Measurements from ENCODE around the gene MET. TPM values are rescaled to one million over a fixed set of nuclear protein-coding genes. Genes with fewer than 3 reads are reported as not detected.

Gene MET
- total RNA-seq, 1 donor from 2014 or later: 34.2 TPM

DNA sequence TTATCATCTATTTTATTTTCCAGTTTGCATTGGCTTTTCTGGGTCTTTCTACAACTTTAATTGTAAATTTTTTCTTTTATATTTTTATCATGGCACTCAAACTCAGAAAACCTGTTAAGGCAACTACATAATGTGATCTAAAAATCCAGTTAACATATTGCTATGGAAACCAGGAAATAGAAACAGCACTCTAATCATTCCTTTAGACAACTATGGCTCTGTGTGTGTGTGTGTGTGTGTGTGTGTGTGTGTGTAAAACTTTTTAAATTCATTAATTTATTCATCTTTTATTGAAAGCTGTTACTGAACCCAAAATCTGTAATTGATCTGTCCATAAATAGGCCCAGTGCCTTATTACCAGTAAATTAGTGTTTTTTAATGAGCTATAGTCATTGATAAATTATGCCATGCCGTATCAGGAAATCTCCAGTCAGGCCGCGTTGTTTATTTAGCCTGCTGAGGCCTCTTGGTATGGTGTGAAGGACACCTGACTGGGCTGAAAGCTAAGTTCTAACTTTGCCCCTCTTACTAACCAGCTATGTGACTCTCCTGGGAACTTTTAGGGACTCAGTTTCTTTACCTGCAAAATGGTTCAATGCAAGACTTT, 1.5 kb upstream of the MET start:
- Mint-ChIP-seq H3K27me3 (peaks cover 37% of the 10 kb centered on the region), H3K4me3 (peak overlapping the region; percentile 92), H3K9me3 (no peaks in the 10 kb centered on the region), H3K27ac (no peak overlapping the region), H3K4me1 (ENCODE audit: unreplicated experiment) (peaks cover 23% of the 10 kb centered on the region), H3K36me3 (no peaks in the 10 kb centered on the region)
- DNase-seq (ENCODE audit: extremely low spot score, unreplicated experiment): no peak
- TF ChIP-seq, protein P1, sequence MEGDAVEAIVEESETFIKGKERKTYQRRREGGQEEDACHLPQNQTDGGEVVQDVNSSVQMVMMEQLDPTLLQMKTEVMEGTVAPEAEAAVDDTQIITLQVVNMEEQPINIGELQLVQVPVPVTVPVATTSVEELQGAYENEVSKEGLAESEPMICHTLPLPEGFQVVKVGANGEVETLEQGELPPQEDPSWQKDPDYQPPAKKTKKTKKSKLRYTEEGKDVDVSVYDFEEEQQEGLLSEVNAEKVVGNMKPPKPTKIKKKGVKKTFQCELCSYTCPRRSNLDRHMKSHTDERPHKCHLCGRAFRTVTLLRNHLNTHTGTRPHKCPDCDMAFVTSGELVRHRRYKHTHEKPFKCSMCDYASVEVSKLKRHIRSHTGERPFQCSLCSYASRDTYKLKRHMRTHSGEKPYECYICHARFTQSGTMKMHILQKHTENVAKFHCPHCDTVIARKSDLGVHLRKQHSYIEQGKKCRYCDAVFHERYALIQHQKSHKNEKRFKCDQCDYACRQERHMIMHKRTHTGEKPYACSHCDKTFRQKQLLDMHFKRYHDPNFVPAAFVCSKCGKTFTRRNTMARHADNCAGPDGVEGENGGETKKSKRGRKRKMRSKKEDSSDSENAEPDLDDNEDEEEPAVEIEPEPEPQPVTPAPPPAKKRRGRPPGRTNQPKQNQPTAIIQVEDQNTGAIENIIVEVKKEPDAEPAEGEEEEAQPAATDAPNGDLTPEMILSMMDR (conservative IDR thresholded peaks at IDR 0.05): no peak

DNA sequence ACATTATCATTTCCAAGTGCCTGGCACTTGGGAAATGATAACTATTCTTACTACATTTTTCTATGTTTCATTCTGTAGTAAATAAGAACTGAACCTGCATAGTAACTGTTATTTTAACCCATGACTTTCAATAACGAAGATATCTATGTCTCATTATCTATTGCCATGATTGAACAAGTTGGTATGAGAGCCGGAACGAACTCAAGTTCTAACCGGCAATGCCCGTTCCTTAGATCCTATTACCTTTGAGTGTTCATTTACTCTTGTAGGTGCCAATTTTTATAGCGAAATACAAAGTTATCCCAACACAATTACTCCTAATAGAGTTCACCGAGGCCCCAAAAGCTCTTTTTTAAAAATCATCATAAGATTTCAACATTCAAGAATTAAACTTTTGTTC, 885 bp upstream of the MET start:
- peaks cover 37% of the 10 kb centered on the region for H3K27me3 Mint-ChIP-seq

DNA sequence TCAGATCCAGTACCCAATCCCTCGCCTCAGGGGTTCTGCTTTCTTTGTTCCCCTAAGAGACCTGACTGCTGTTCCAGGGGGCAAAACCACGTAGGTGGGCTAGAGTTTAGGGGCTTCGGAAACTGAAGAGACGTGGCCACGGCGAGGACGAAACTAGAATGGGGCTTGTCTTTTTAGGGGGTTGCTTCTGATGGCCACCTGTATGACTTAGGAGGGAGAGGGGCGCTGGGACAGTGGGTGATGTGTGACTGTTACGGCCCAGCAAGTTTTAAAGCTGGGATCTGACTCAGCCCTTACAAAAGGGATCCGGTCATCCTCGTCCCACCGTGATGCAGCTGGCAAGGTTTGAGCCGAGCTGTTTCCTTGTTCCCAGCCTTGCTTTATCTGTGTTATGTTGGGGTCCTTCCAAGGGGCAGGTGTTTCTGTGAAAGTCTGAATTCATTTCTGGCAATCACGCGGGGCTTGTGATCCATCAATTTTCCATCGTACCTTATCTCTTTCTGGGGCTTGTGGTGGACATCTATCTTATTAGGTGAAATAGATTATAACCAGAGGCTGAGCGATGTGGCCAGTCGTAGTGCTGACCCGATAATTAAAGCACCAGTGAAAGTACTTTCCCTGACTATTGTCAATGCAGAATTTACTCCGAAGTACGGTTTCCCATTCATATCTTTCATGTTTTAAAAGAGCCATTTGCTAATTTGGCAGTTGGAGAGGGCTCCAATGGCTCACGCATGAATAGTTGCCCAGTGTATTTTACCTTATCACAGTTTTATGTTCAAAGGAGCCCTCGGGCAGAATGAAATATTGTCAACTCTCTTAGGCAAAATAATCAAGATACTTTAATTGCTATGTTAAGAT, 830 bp downstream of the MET start:
- Mint-ChIP-seq H3K27ac (peak overlapping the region; percentile 78), H3K9me3 (no peaks in the 10 kb centered on the region), H3K27me3 (peaks cover 37% of the 10 kb centered on the region), H3K4me1 (ENCODE audit: unreplicated experiment) (peaks cover 22% of the 10 kb centered on the region), H3K36me3 (no peaks in the 10 kb centered on the region), H3K4me3 (peak overlapping the region; percentile 92)
- TF ChIP-seq, protein P1 (conservative IDR thresholded peaks at IDR 0.05): no peak
- DNase-seq (ENCODE audit: extremely low spot score, unreplicated experiment): no peak

More for the DNA sequence above, 885 bp upstream of the MET start:
- no peak for DNase-seq (ENCODE audit: extremely low spot score, unreplicated experiment)
- H3K9me3 Mint-ChIP-seq: no peaks in the 10 kb centered on the region
- peaks cover 22% of the 10 kb centered on the region for H3K4me1 Mint-ChIP-seq (ENCODE audit: unreplicated experiment)
- TF ChIP-seq, protein P1 (conservative IDR thresholded peaks at IDR 0.05): no peak
- no peaks in the 10 kb centered on the region for H3K36me3 Mint-ChIP-seq
- H3K27ac Mint-ChIP-seq: peak overlapping the region; percentile 87
- peak overlapping the region; percentile 92 for H3K4me3 Mint-ChIP-seq

DNA sequence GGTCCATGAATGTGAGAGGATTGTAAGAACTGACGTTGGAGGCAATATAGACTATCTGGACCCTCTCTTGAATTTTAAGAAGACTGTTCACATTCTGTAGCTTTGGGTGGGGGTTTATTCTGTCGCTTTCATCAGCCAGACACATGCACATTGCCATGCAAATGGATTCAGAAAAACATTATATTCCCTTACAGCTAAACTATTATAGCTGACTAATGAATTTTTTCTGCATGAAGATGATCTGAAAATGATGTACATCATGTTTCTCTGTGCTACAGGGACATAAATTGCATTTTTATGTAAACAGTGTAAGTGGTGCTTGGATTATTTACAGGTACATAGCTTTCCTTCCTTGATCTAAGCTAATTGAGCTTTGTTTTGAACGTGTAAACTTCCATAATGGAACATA, 1.5 kb downstream of the MET start:
- Mint-ChIP-seq H3K27me3 (peaks cover 36% of the 10 kb centered on the region), H3K4me1 (ENCODE audit: unreplicated experiment) (peaks cover 22% of the 10 kb centered on the region), H3K9me3 (no peaks in the 10 kb centered on the region), H3K36me3 (no peaks in the 10 kb centered on the region), H3K27ac (peak overlapping the region; percentile 78), H3K4me3 (peak overlapping the region; percentile 92)
- no peak for DNase-seq (ENCODE audit: extremely low spot score, unreplicated experiment)
- TF ChIP-seq, protein P1 (conservative IDR thresholded peaks at IDR 0.05): no peak

DNA sequence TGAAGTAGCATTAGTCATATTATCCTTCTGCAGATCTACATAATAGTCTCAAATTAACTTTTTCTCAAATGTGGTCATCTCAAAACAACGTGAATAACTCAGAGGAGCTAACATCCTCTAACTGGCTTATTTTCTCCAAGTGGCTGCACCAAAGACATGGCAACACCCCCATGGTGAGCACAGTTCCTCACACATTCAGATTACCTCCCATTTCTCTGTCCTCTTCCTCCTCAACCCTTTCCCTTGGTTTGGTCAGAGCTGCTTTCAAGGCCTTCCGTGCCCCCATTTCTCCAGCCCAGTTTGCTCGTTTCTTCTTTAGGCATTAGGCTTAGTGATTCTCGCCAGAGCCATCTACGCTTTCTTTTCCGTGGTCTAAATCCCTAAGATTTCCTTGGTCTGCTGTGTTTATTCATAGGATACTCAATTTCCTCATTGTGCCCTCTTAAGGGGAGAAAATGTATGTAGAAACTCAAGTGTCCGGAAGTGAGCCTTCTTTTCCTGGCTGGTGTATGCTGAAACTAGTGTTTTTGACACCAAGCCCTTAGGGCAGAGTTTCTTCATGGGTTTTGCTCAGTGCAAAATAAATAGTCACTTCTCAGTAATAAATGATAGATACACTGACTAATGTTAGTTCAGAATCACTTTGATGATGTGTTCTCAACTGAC, 2.6 kb downstream of the MET start:
- Mint-ChIP-seq H3K9me3 (no peaks in the 10 kb centered on the region), H3K27me3 (peaks cover 24% of the 10 kb centered on the region), H3K36me3 (no peaks in the 10 kb centered on the region), H3K4me1 (ENCODE audit: unreplicated experiment) (peaks cover 22% of the 10 kb centered on the region), H3K27ac (peak overlapping the region; percentile 45), H3K4me3 (peak overlapping the region; percentile 76)
- TF ChIP-seq, protein P1 (conservative IDR thresholded peaks at IDR 0.05): no peak
- DNase-seq (ENCODE audit: extremely low spot score, unreplicated experiment): no peak

All from type B pancreatic cell (in vitro differentiated cells).